Trophoblast cell (in vitro differentiated cells and primary cell): Measurements from ENCODE around the gene KIF4A.
"Not testable (repeated sequence)": the region's sequence is repeated elsewhere in the genome, so short reads cannot be mapped to it uniquely, and the experiment has no call there.

ENCODE experiments used
- DNase-seq, 2 donors: peaks; one replicate each; pipeline ENCODE4 v3.0.0-alpha.2; 2016
- H2AFZ ChIP-seq: 2 replicates; pipeline ENCODE4 v1.6.1; 2013; ENCODE audit warnings: low read length, moderate library complexity, mild to moderate bottlenecking; ENCODE audit not compliant: insufficient read depth, poor library complexity
- H2AK5ac ChIP-seq: 2 replicates; pipeline ENCODE4 v1.6.1; 2013; ENCODE audit warnings: mild to moderate bottlenecking, low read length
- H2BK120ac ChIP-seq: 2 replicates; pipeline ENCODE4 v1.6.1; 2013; ENCODE audit warnings: low read length, mild to moderate bottlenecking, moderate library complexity; ENCODE audit not compliant: insufficient read depth, poor library complexity
- H2BK12ac ChIP-seq: 2 replicates; pipeline ENCODE4 v1.6.1; 2013; ENCODE audit warnings: mild to moderate bottlenecking, low read length, moderate library complexity
- H2BK5ac ChIP-seq: 2 replicates; pipeline ENCODE4 v1.6.1; 2013; ENCODE audit warnings: low read length, low read depth, moderate library complexity, mild to moderate bottlenecking; ENCODE audit not compliant: poor library complexity
- H3K14ac ChIP-seq: 2 replicates; pipeline ENCODE4 v1.6.1; 2013; ENCODE audit warnings: mild to moderate bottlenecking, low read length
- H3K18ac ChIP-seq: 2 replicates; pipeline ENCODE4 v1.6.1; 2013; ENCODE audit warnings: mild to moderate bottlenecking, low read length
- H3K23ac ChIP-seq: 2 replicates; pipeline ENCODE4 v1.6.1; 2013; ENCODE audit warnings: low read length
- H3K27ac ChIP-seq: 2 replicates; pipeline ENCODE4 v1.5.1; 2013; ENCODE audit warnings: low read depth, mild to moderate bottlenecking, inconsistent platforms, low read length, moderate library complexity
- H3K27me3 ChIP-seq: 2 replicates; pipeline ENCODE4 v1.6.1; 2013; ENCODE audit warnings: inconsistent platforms, mild to moderate bottlenecking, low read length, moderate library complexity; ENCODE audit not compliant: insufficient read depth
- H3K36me3 ChIP-seq, 2 experiments: 1 replicate in 1 of 2; 2 replicates in 1 of 2; pipeline ENCODE4 v1.6.1; 2013; ENCODE audit warnings: low read length in 2 of 2, mild to moderate bottlenecking in 2 of 2, moderate library complexity in 1 of 2; ENCODE audit not compliant: insufficient read depth in 2 of 2, control insufficient read depth in 1 of 2
- H3K4ac ChIP-seq: 2 replicates; pipeline ENCODE4 v1.6.1; 2013; ENCODE audit warnings: low read depth, mild to moderate bottlenecking, low read length, moderate library complexity
- H3K4me1 ChIP-seq, 2 experiments: 1 replicate in 1 of 2; 2 replicates in 1 of 2; pipeline ENCODE4 v1.6.1; 2013; ENCODE audit warnings: low read length in 2 of 2, mild to moderate bottlenecking in 2 of 2, moderate library complexity in 1 of 2; ENCODE audit not compliant: insufficient read depth in 2 of 2, control insufficient read depth in 1 of 2
- H3K4me2 ChIP-seq: 2 replicates; pipeline ENCODE4 v1.6.1; 2013; ENCODE audit warnings: inconsistent platforms, mild to moderate bottlenecking, low read length, moderate library complexity
- H3K4me3 ChIP-seq: 2 replicates; pipeline ENCODE4 v1.5.1; 2013; ENCODE audit warnings: mild to moderate bottlenecking, low read depth, low read length, inconsistent platforms
- H3K79me1 ChIP-seq: one replicate; pipeline ENCODE4 v1.6.1; 2013; ENCODE audit warnings: low read length
- H3K79me2 ChIP-seq: 2 replicates; pipeline ENCODE4 v1.6.1; 2013; ENCODE audit warnings: low read length, mild to moderate bottlenecking; ENCODE audit not compliant: control insufficient read depth, insufficient read depth, poor library complexity
- H3K9ac ChIP-seq: 2 replicates; pipeline ENCODE4 v1.6.1; 2013; ENCODE audit warnings: mild to moderate bottlenecking, low read length
- H3K9me3 ChIP-seq: 2 replicates; pipeline ENCODE4 v1.6.1; 2013; ENCODE audit warnings: low read depth, mild to moderate bottlenecking, control low read depth, inconsistent platforms, low read length; ENCODE audit not compliant: insufficient read depth
- H4K12ac ChIP-seq: 2 replicates; pipeline ENCODE4 v1.6.1; 2013; ENCODE audit warnings: low read depth, mild to moderate bottlenecking, low read length, moderate library complexity
- H4K8ac ChIP-seq: 2 replicates; pipeline ENCODE4 v1.6.1; 2013; ENCODE audit warnings: low read depth, mild to moderate bottlenecking, low read length, moderate library complexity
- H4K91ac ChIP-seq: one replicate; pipeline ENCODE4 v1.6.1; 2013; ENCODE audit warnings: low read depth, mild to moderate bottlenecking, low read length, moderate library complexity
- WGBS: extraction: QIAGEN DNeasy Blood & Tissue Kit; methylation state at CpG from one replicate; pipeline ENCODE4 v1.1.7; 2013; ENCODE audit warnings: missing lambda C conversion rate; ENCODE audit not compliant: insufficient read length, insufficient coverage; ENCODE audit errors: extremely low coverage; 5-methylcytosine and 5-hydroxymethylcytosine counted together

Gene KIF4A

GRCh38 chrX:70349367-70350125, 59.6 kb downstream of the KIF4A start:
- not testable (repeated sequence) for H2BK120ac ChIP-seq, H4K91ac ChIP-seq, H4K12ac ChIP-seq, H3K4me3 ChIP-seq, H3K4me1 ChIP-seq, H2BK12ac ChIP-seq, H3K79me1 ChIP-seq, H3K27me3 ChIP-seq, H3K4ac ChIP-seq, H2AFZ ChIP-seq, H3K4me2 ChIP-seq, H3K27ac ChIP-seq, H2BK5ac ChIP-seq, H3K23ac ChIP-seq, H3K18ac ChIP-seq, H3K14ac ChIP-seq, H3K9ac ChIP-seq, H3K79me2 ChIP-seq, H4K8ac ChIP-seq, H2AK5ac ChIP-seq, H3K9me3 ChIP-seq, DNase-seq
- no CpG with 5 or more reads among the region's 55 CpGs for WGBS
- peaks cover 6 to 11% of the 10 kb centered on the region in 2 experiments for H3K36me3 ChIP-seq

GRCh38 chrX:70352496-70352895, 62.6 kb downstream of the KIF4A start:
- H2AFZ ChIP-seq = no peak overlapping the region
- H3K79me2 ChIP-seq = no peaks in the 10 kb centered on the region
- H3K9ac ChIP-seq = no peak overlapping the region
- no peak overlapping the region for H4K91ac ChIP-seq
- H3K14ac ChIP-seq = no peak overlapping the region
- H3K79me1 ChIP-seq = no peaks in the 10 kb centered on the region
- H3K27ac ChIP-seq = no peak overlapping the region
- no peak overlapping the region for H2BK120ac ChIP-seq
- no peak overlapping the region for H2BK12ac ChIP-seq
- no peak overlapping the region for H3K4me3 ChIP-seq
- no peak overlapping the region for H3K23ac ChIP-seq
- no peaks in the 10 kb centered on the region for H3K27me3 ChIP-seq
- no peak overlapping the region for H3K4ac ChIP-seq
- H4K8ac ChIP-seq = no peak overlapping the region
- DNase-seq = no peak
- no peak overlapping the region for H3K4me2 ChIP-seq
- H2AK5ac ChIP-seq = no peak overlapping the region
- WGBS = no CpG with 5 or more reads among the region's 3 CpGs
- H3K9me3 ChIP-seq = peaks cover 4% of the 10 kb centered on the region
- H3K18ac ChIP-seq = no peak overlapping the region
- H3K36me3 ChIP-seq = peaks cover 12 to 13% of the 10 kb centered on the region in 2 experiments
- no peaks in the 10 kb centered on the region for H3K4me1 ChIP-seq
- no peak overlapping the region for H4K12ac ChIP-seq
- no peak overlapping the region for H2BK5ac ChIP-seq

- Histone ChIP-seq H3K27ac (no peak overlapping the region), H3K79me2 (no peaks in the 10 kb centered on the region), H3K9ac (no peak overlapping the region), H3K18ac (no peak overlapping the region), H2BK120ac (no peak overlapping the region), H2AK5ac (no peak overlapping the region), H3K36me3 (peaks cover 10 to 13% of the 10 kb centered on the region in 2 experiments), H4K91ac (no peak overlapping the region), H2BK5ac (no peak overlapping the region), H3K4me1 (no peaks in the 10 kb centered on the region), H4K12ac (no peak overlapping the region), H3K23ac (no peak overlapping the region), H2AFZ (no peak overlapping the region), H3K4me3 (no peak overlapping the region), H4K8ac (no peak overlapping the region), H3K4me2 (no peak overlapping the region), H3K4ac (no peak overlapping the region), H2BK12ac (no peak overlapping the region), H3K14ac (no peak overlapping the region), H3K27me3 (no peaks in the 10 kb centered on the region), H3K9me3 (peaks cover 4% of the 10 kb centered on the region), H3K79me1 (no peaks in the 10 kb centered on the region)
- DNase-seq = no peak
- no CpG with 5 or more reads among the region's 5 CpGs for whole genome bisulfite sequencing
Observed at GRCh38 chrX:70353514-70353913, 63.6 kb downstream of the KIF4A start.

- Histone ChIP-seq H3K27ac (no peak overlapping the region), H3K4ac (no peak overlapping the region), H3K4me1 (no peaks in the 10 kb centered on the region), H3K18ac (no peak overlapping the region), H2BK5ac (no peak overlapping the region), H2AK5ac (no peak overlapping the region), H3K9ac (no peak overlapping the region), H3K79me1 (no peaks in the 10 kb centered on the region), H4K91ac (no peak overlapping the region), H3K27me3 (no peaks in the 10 kb centered on the region), H4K8ac (no peak overlapping the region), H3K79me2 (no peaks in the 10 kb centered on the region), H3K4me2 (no peak overlapping the region), H3K14ac (no peak overlapping the region), H2AFZ (no peak overlapping the region), H2BK120ac (no peak overlapping the region), H3K4me3 (no peak overlapping the region), H3K9me3 (peaks cover 4% of the 10 kb centered on the region), H2BK12ac (no peak overlapping the region), H3K23ac (no peak overlapping the region), H3K36me3 (peaks cover 13 to 16% of the 10 kb centered on the region in 2 experiments), H4K12ac (no peak overlapping the region)
- no CpG with 5 or more reads among the region's 2 CpGs for WGBS
- no peak for DNase-seq
Observed at GRCh38 chrX:70354716-70355115, 64.8 kb downstream of the KIF4A start.
